Amniotic stem cell (primary cell): ENCODE measurements around the gene ZBTB34.
"Not testable (repeated sequence)": the region's sequence is repeated elsewhere in the genome, so short reads cannot be mapped to it uniquely, and the experiment has no call there.

Source experiments
- DNase-seq: peaks from one replicate; lab custom pipeline; 2025; lab: John Stamatoyannopoulos, UW

Gene ZBTB34, protein sequence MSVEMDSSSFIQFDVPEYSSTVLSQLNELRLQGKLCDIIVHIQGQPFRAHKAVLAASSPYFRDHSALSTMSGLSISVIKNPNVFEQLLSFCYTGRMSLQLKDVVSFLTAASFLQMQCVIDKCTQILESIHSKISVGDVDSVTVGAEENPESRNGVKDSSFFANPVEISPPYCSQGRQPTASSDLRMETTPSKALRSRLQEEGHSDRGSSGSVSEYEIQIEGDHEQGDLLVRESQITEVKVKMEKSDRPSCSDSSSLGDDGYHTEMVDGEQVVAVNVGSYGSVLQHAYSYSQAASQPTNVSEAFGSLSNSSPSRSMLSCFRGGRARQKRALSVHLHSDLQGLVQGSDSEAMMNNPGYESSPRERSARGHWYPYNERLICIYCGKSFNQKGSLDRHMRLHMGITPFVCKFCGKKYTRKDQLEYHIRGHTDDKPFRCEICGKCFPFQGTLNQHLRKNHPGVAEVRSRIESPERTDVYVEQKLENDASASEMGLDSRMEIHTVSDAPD

DNA sequence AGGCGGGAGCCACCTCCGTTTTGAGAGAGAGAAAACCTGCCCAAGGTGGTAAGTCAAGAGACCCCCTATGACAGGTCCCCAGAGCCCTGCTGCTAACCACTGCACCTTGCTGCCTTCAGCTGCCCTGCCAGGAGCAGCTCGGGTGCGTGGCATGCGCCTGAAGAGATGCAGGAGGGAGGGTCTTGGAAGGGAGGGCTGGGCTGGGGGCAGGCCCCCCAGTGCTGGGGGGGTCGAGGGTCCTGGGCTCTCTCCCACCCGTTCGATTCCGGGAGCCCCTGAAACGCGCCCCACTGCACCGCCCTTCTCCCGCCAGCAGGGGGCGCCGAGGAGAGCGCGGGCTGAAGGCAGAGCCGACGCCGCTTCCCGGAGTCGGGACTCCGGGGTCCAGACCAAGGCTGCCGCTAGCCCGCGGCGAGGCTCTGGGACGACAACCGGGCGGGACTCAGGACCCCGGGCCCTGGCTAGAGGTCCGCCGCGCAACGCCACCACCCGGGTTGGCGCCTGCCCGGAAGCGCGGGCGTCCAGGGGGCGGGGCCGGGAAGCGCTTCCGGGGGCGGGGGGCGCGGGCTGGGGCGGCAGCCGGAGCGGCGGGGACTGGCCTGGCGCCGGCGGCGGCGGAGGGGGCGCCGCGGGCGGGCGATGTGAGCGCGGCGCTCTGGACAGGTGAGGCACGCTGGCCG lies at the start of gene ZBTB34:
Gene ZBTB34 (plus strand): TSS at position 563 of the 680 bp plus-strand sequence. CDS start 18,761 bp downstream, outside the sequence.
- DNase-seq = no peak

- DNase-seq = no peak
These were observed 47.4 kb upstream of the ZBTB34 start for GRCh38 chr9:126813072-126813471.

DNA sequence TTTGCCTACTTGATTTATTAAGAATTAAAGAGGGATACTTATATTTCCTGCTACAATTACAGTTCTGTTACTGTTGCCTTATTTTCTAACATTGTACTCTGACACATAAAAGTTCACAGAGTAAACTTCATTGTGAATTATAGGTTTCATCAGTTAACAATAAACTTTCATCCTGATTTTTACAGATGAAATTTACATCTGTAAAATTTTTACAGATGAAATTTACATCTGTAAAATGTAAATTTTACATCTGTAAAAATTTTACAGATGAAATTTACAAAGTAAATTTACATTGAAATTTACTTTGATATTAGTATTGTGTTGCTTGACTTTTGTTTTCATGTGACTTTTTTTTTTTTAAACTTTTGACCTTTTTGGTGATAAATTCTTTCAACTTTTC lies 46.3 kb upstream of the ZBTB34 start:
- DNase-seq = no peak

- not testable (repeated sequence) for DNase-seq
These were observed 42.8 kb upstream of the ZBTB34 start for GRCh38 chr9:126817615-126818014.

DNA sequence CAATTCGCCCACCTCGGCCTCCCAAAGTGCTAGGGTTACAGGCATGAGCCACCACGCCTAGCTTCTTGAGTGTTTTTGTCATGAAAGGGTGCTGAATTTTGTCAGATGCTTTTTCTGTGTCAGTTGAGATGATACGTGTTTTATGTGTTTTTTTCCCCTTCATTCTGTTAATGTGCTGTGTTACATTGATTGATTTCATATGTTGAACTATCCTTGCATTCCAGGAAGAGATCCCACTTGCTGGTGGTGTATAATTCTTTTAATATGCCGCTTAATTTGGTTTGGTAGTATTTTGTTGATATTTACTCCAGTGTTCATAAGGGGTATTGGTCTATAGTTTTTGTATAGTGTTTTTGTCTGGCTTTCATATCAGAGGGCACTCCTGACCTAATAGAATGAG lies 42.0 kb upstream of the ZBTB34 start:
- DNase-seq = no peak

GRCh38 chr9:126819482-126819881 lies 41.0 kb upstream of the ZBTB34 start:
- DNase-seq = no peak

DNA sequence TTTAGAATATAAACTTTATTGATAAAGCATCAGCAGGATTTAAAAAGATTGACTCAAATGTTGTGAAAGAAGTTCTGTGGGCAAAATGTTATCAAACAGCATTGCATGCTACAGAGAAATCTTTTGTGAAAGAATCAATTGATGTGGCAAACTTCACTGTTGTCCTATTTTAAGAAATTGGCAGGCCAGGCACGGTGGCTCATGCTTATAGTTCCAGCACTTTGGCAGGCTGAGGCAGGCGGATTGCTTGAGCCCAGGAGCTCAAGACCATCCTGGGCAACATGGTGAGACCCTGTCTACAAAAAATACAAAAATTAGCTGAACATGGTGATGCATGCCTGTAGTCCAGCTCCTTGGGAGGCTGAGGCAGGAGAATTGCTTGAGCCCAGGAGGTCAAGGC lies 38.2 kb upstream of the ZBTB34 start:
- DNase-seq = no peak

DNA sequence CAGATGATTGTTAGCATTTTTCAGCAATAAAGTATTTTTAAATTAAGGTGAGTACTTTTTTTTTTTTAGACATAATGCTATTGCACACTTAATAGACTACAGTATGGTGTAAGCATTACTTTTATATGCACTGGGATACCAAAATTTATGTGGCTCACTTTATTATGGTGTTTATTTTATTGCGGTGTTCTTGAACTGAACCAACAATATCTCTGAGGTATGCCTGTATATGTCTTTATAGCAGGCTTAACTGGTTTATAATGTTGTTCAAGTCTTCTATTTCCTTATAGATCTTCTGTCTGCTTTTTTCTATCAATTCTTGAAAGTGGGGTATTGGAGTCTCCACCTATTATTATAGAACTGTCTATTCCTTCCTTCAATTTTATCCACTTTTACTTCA lies 37.6 kb upstream of the ZBTB34 start:
- DNase-seq = no peak

- DNase-seq = not testable (repeated sequence)
These were observed 36.4 kb upstream of the ZBTB34 start for GRCh38 chr9:126824052-126824451.

DNA sequence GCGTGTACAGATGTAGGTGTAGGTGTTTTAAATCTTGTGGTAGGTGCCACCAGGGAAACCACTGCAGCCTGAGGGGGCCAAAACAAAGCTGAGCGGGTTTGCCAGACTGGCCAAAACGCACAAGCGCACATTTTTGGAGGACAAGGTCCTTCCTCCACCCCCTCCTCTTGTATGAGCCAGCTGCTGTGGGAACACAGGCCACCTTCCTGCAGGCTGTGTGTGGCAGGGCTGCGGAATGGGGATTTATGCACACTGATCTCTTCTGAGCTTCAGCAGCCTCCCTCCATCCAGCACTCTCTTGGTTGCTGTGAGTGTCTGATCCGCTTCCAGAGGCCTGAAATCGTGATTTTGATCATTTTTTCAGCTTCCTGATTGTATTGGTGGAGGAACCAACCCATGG lies 33.2 kb upstream of the ZBTB34 start:
- DNase-seq = no peak

DNA sequence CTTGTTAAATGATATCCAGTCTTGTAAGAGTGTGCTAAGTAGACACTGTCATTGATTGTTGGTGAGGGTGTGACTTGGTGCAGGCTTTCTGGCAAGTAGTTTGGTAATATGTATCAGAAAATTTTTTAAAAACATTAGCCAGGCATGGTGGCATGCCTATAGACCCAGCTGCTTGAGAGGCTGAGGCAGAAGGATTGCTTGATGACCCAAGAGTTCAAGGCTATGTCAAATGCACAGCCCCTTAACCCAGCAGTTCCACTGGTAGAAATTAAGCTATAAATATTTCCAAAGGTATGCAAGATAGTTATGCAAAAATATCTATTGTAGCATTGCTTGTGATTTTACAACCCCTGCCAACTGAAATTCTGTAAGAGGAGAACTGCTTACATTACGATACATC lies 31.4 kb upstream of the ZBTB34 start:
- no peak for DNase-seq

DNA sequence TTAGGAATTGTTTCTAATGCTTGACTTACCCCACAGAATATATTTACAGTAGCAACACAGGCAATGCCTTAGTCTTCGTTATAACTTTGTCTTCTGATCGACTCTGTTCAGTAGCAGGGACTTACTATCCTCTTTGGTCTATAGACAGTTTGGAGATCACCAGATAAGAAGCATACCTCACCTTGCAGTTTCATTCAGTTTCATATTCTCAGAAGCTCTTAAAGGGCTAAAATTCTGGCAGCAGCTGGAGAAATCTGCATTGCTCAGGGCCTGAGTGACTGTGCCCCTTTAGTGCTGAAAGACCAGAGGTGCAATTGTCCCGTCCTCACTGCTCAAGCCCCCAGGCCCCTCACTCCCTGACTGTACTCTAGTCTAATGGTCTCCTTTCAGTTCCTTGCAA lies 29.6 kb upstream of the ZBTB34 start:
- DNase-seq = no peak

- DNase-seq = no peak
These were observed 28.0 kb upstream of the ZBTB34 start for GRCh38 chr9:126832440-126832839.

DNA sequence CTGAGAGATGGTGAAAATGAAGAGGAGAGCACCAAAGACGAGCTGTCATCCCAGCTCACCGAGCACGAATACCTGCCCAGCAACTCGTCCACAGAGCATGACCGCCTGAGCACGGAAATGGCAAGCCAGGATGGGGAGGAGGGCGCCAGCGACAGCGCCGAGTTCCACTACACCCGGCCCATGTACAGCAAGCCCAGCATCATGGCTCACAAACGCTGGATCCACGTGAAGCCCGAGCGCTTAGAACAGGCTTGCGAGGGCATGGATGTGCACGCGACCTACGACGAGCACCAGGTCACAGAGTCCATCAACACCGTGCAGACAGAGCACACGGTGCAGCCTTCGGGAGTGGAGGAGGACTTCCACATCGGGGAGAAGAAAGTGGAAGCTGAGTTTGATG lies 27.4 kb upstream of the ZBTB34 start:
- no peak for DNase-seq

- DNase-seq = no peak
These were observed 26.6 kb upstream of the ZBTB34 start for GRCh38 chr9:126833710-126834345.

DNA sequence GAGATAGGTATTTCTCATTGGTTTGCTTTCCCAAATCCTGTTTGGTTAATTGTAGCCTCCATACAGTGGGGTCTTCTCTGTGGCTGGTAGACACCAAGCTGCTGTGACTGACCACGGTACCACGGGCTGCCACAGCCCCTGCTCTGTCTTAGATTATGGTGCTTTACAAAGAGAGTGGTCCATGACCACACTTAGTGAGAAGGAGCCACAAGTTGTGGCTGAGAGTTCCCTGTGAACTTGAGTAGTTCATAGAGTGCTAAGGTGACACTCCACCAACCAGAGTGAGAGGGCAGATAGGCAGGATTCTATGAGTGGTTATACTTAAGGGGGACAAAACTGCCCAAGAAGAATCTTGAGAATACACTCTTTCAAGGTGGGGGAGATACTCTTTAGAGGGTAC lies 25.8 kb upstream of the ZBTB34 start:
- DNase-seq = no peak

- DNase-seq = no peak
These were observed 24.2 kb upstream of the ZBTB34 start for GRCh38 chr9:126836216-126836615.

GRCh38 chr9:126838055-126838811 lies 22.2 kb upstream of the ZBTB34 start:
- no peak for DNase-seq

GRCh38 chr9:126838895-126839294 lies 21.5 kb upstream of the ZBTB34 start:
- no peak for DNase-seq

DNA sequence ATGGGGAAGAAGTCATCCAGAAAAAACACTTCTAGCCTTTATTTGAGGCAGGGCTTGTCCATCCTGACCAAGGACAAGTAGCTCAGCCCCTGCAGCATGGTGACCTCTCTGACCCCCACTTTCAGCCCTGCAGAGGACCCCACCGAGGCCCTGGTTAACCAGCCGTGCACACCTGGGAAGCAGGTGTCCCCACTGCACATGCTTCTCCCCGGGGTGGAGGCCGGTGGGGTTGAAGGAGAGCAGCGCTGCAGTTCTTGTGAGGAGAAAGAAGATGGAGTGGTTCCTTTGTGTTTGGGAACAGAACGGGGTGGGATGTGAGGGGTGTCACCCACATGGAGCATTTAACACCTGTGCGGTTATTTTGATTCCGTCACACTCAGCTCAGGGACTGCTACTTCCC lies 21.1 kb upstream of the ZBTB34 start:
- no peak for DNase-seq

DNA sequence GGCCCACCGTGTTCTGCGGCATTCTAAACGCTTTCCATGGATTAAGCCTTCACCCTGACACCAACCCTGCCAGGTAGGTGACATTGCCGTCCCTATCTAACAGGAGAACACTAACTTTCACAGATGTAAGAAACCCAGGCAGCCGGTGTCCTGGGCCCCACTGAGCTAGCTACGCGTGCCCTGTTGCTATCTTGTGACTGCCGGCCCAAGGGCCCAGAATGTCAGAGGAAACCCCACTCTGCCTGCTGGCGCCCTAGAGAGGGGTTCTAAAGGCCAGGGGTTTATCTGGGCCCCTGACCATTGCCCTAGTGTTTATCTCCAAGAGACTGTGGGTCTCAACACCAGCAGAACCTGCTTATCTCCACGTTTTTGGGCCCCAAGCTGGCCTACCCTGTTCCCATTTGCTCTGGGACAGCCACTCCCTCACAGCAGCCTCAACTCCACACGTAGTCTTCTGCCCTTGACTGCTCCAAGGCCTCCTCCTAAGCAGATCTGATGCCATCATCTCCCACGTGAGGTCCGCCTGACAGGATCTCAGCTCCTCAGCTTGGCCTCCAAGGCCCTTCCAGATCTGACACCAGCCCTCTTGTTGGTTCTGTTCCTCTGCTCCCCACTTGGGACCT lies 18.1 kb upstream of the ZBTB34 start:
- no peak for DNase-seq
